ENCODE data around the gene FBXW9.

GRCh38 chr19:12649941-12650340 is 46.5 kb downstream of the FBXW9 start:
- TF ChIP-seq SUZ12 (IDR thresholded peaks at IDR 0.05), result no peak
- TF ChIP-seq SP1 (IDR thresholded peaks at IDR 0.05), result no peak
- no peak for TF ChIP-seq LEF1 (IDR thresholded peaks at IDR 0.05; ENCODE audit: borderline replicate concordance)
- TF ChIP-seq PKNOX1 (IDR thresholded peaks at IDR 0.05), result no peak
- TF ChIP-seq FOXM1 (IDR thresholded peaks at IDR 0.05; ENCODE audit: borderline replicate concordance), result no peak
- TF ChIP-seq ZNF384 (IDR thresholded peaks at IDR 0.05), result no peak
- TF ChIP-seq CTBP1 (IDR thresholded peaks at IDR 0.05; ENCODE audit: borderline replicate concordance), result no peak

All from HEK293T (cell line).